H1 (cell line): Measurements from ENCODE around the gene TOP2A. TPM values are rescaled to one million over a fixed set of nuclear protein-coding genes. Genes with fewer than 3 reads are reported as not detected.

Experiments
- CTCF ChIA-PET: fragments of 300-600 bp; sonication (Branson Sonifier 250); formaldehyde crosslinking; loops from one replicate; lab custom pipeline; 2021; ENCODE audit not compliant: partially characterized antibody; lab: Charles Lee
- POLR2A ChIA-PET: fragments of 300-600 bp; sonication (Branson Sonifier 250); formaldehyde crosslinking; loops from one replicate; lab custom pipeline; 2021; ENCODE audit warnings: inconsistent platforms; ENCODE audit not compliant: partially characterized antibody; lab: Charles Lee
- DNase-seq, 2 experiments: peaks; one replicate each; pipeline versions ENCODE4 v3.0.0 to v3.0.0-alpha.2; 2010 to 2022; ENCODE audit warnings: low spot score in 2 of 2, low read depth in 1 of 2, mixed read lengths in 1 of 2
- FAIRE-seq: peaks from 2 replicates; lab custom pipeline; 2011; peaks lifted over from hg19 to GRCh38; lab: Jason Lieb, UNC
- H2AFZ ChIP-seq: 2 replicates; pipeline ENCODE4 v1.8.1; 2012; ENCODE audit warnings: low read length, inconsistent platforms
- H2AK5ac ChIP-seq: 2 replicates; pipeline ENCODE4 v1.6.1; 2013; ENCODE audit warnings: low read depth, low read length
- H2BK120ac ChIP-seq: replicated peaks from 2 replicates; pipeline ENCODE3; 2013; ENCODE audit warnings: low read depth, low read length, inconsistent platforms
- H2BK12ac ChIP-seq: 2 replicates; pipeline ENCODE4 v1.6.1; 2013; ENCODE audit warnings: low read depth, low read length
- H2BK15ac ChIP-seq: 2 replicates; pipeline ENCODE4 v1.6.1; 2013; ENCODE audit warnings: low read length
- H2BK20ac ChIP-seq: 2 replicates; pipeline ENCODE4 v1.6.1; 2013; ENCODE audit warnings: low read length
- H2BK5ac ChIP-seq: 2 replicates; pipeline ENCODE4 v1.6.1; 2013; ENCODE audit warnings: low read depth, low read length
- H3K14ac ChIP-seq: 2 replicates; pipeline ENCODE4 v1.6.1; 2013; ENCODE audit warnings: inconsistent platforms; ENCODE audit not compliant: insufficient read length
- H3K18ac ChIP-seq: 2 replicates; pipeline ENCODE4 v1.6.1; 2013; ENCODE audit warnings: low read length; ENCODE audit errors: extremely low read depth
- H3K23ac ChIP-seq: 2 replicates; pipeline ENCODE4 v1.6.1; 2013; ENCODE audit warnings: inconsistent platforms; ENCODE audit not compliant: insufficient read length
- H3K23me2 ChIP-seq: 2 replicates; pipeline ENCODE4 v1.6.1; 2013; ENCODE audit warnings: low read depth, low read length
- H3K27ac ChIP-seq: 2 replicates; pipeline ENCODE4 v1.6.1; 2011; ENCODE audit warnings: low read depth, low read length, inconsistent platforms
- H3K27me3 ChIP-seq, 4 experiments: replicated peaks in 1 of 4; 1 replicate in 1 of 4; 2 replicates in 3 of 4; pipeline versions ENCODE4 v1.6.1 to v1.8.1; 2011 to 2013; ENCODE audit warnings: low read length in 3 of 4, mild to moderate bottlenecking in 3 of 4, inconsistent platforms in 2 of 4, mixed read lengths in 2 of 4, moderate library complexity in 1 of 4; ENCODE audit not compliant: control insufficient read depth in 3 of 4, insufficient read depth in 3 of 4; ENCODE audit errors: extremely low read depth in 1 of 4
- H3K36me3 ChIP-seq, 4 experiments: 2 replicates each; pipeline versions ENCODE4 v1.6.1 to v1.8.1; 2011 to 2013; ENCODE audit warnings: mild to moderate bottlenecking in 4 of 4, low read length in 3 of 4, moderate library complexity in 2 of 4, control low read depth in 1 of 4, inconsistent platforms in 1 of 4; ENCODE audit not compliant: insufficient read depth in 4 of 4, control insufficient read depth in 2 of 4
- H3K4ac ChIP-seq: replicated peaks from 2 replicates; pipeline ENCODE3; 2013; ENCODE audit warnings: low read length, low read depth, mixed read lengths, inconsistent platforms; ENCODE audit not compliant: insufficient read length
- H3K4me1 ChIP-seq, 4 experiments: replicated peaks in 1 of 4; 1 replicate in 1 of 4; 2 replicates in 3 of 4; pipeline versions ENCODE4 v1.6.1 to v1.8.1; 2011 to 2013; ENCODE audit warnings: low read length in 3 of 4, inconsistent platforms in 2 of 4, mixed read lengths in 1 of 4; ENCODE audit not compliant: insufficient read depth in 4 of 4, control insufficient read depth in 3 of 4
- H3K4me2 ChIP-seq, 2 experiments: 2 replicates each; pipeline versions ENCODE4 v1.6.1 to v1.8.1; 2011 to 2013; ENCODE audit warnings: low read depth in 2 of 2, low read length in 2 of 2, control low read depth in 1 of 2, inconsistent platforms in 1 of 2, mild to moderate bottlenecking in 1 of 2; ENCODE audit not compliant: insufficient read depth in 1 of 2
- H3K4me3 ChIP-seq, 4 experiments: fragments of 200-600, 300-600 bp in 1 of 4; sonication (generic), shearing (Covaris generic), sonication (Bioruptor Twin) in 1 of 4; 2 replicates each; pipeline versions ENCODE4 v1.5.1 to v1.8.1; 2011 to 2016; ENCODE audit warnings: low read length in 4 of 4, low read depth in 3 of 4, control low read depth in 2 of 4, inconsistent platforms in 2 of 4, mild to moderate bottlenecking in 2 of 4, mixed read lengths in 1 of 4, moderate library complexity in 1 of 4; ENCODE audit not compliant: insufficient read depth in 2 of 4; ENCODE audit errors: extremely low read depth in 1 of 4
- H3K56ac ChIP-seq: replicated peaks from 2 replicates; pipeline ENCODE3; 2013; ENCODE audit warnings: low read depth, mild to moderate bottlenecking, mixed read lengths, low read length, inconsistent platforms; ENCODE audit not compliant: insufficient read length
- H3K79me1 ChIP-seq: 2 replicates; pipeline ENCODE4 v1.6.1; 2013; ENCODE audit warnings: low read depth, low read length, control low read depth
- H3K79me2 ChIP-seq, 2 experiments: 2 replicates each; pipeline versions ENCODE4 v1.6.1 to v1.8.1; 2012 to 2013; ENCODE audit warnings: low read length in 2 of 2, mild to moderate bottlenecking in 2 of 2, inconsistent platforms in 1 of 2; ENCODE audit not compliant: insufficient read depth in 2 of 2, control insufficient read depth in 1 of 2
- H3K9ac ChIP-seq, 4 experiments: replicated peaks in 1 of 4; 1 replicate in 1 of 4; 2 replicates in 3 of 4; pipeline versions ENCODE4 v1.6.1 to v1.8.1; 2011 to 2013; ENCODE audit warnings: low read depth in 3 of 4, low read length in 3 of 4, control low read depth in 2 of 4, mild to moderate bottlenecking in 2 of 4, moderate library complexity in 2 of 4, inconsistent platforms in 1 of 4; ENCODE audit errors: extremely low read depth in 1 of 4
- H3K9me3 ChIP-seq, 2 experiments: 2 replicates each; pipeline versions ENCODE4 v1.6.1 to v1.8.1; 2012 to 2013; ENCODE audit warnings: mild to moderate bottlenecking in 2 of 2, moderate library complexity in 2 of 2, control low read depth in 1 of 2, inconsistent platforms in 1 of 2, low read depth in 1 of 2, low read length in 1 of 2, mixed read lengths in 1 of 2; ENCODE audit not compliant: insufficient read depth in 2 of 2
- H4K20me1 ChIP-seq, 2 experiments: replicated peaks in 1 of 2; 2 replicates each; pipeline versions ENCODE3 to v1.8.1; 2011 to 2013; ENCODE audit warnings: inconsistent platforms in 2 of 2, low read length in 2 of 2, mild to moderate bottlenecking in 1 of 2; ENCODE audit not compliant: insufficient read depth in 2 of 2, control insufficient read depth in 1 of 2
- H4K5ac ChIP-seq: 2 replicates; pipeline ENCODE4 v1.6.1; 2013; ENCODE audit warnings: low read length, low read depth, mixed read lengths, inconsistent platforms; ENCODE audit not compliant: insufficient read length
- H4K8ac ChIP-seq: 2 replicates; pipeline ENCODE4 v1.8.0; 2013; ENCODE audit warnings: mild to moderate bottlenecking, moderate library complexity, low read length, inconsistent platforms; ENCODE audit not compliant: insufficient read depth; ENCODE audit errors: extremely low read depth
- H4K91ac ChIP-seq: replicated peaks from 2 replicates; pipeline ENCODE3; 2013; ENCODE audit warnings: low read length, mixed read lengths, inconsistent platforms; ENCODE audit not compliant: insufficient read length
- CEBPB ChIP-seq: IDR thresholded peaks from 2 replicates; pipeline ENCODE4 v1.6.1; 2012; ENCODE audit warnings: low read depth, low read length
- PHF8 ChIP-seq: fragments of 200-600 bp; sonication (generic); conservative IDR thresholded peaks from 2 replicates; pipeline ENCODE4 v1.7.1; 2012; ENCODE audit warnings: low read depth, mild to moderate bottlenecking, inconsistent platforms, low read length, moderate library complexity
- SIN3A ChIP-seq, 2 experiments: IDR thresholded peaks in 1 of 2; conservative IDR thresholded peaks in 1 of 2; 2 replicates each; pipeline ENCODE4 v1.6.1; 2011 to 2012; ENCODE audit warnings: low read length in 2 of 2, improper control_type of control experiment in 1 of 2, low read depth in 1 of 2, mild to moderate bottlenecking in 1 of 2
- SIRT6 ChIP-seq: IDR thresholded peaks from one replicate; pipeline ENCODE4 v1.7.1; 2012; ENCODE audit warnings: low read length, inconsistent platforms
- SP1 ChIP-seq: IDR thresholded peaks from 2 replicates; pipeline ENCODE4 v1.6.1; 2011; ENCODE audit warnings: low read depth, low read length
- SP4 ChIP-seq: IDR thresholded peaks from 2 replicates; pipeline ENCODE4 v1.6.1; 2012; ENCODE audit warnings: low read length, inconsistent platforms
- whole genome bisulfite sequencing, 2 experiments: shearing (Covaris generic) in 1 of 2; methylation state at CpG; one replicate each; pipeline versions ENCODE4 v1.1.6 to v1.1.7; 2013 to 2015; ENCODE audit warnings: low lambda C conversion rate in 2 of 2, mixed read lengths in 2 of 2, inconsistent platforms in 1 of 2, low coverage in 1 of 2, missing lambda C conversion rate in 1 of 2; ENCODE audit not compliant: insufficient replicate concordance in 2 of 2, insufficient coverage in 1 of 2, insufficient read length in 1 of 2; ENCODE audit errors: extremely low coverage in 1 of 2, missing lambda C conversion rate in 1 of 2; 5-methylcytosine and 5-hydroxymethylcytosine counted together
- polyA plus RNA-seq, 7 experiments: library from polyadenylated mRNA; depleted of rRNA in 3 of 7; stranded (reverse) in 5 of 7; unstranded in 2 of 7; fragments of >200 nt in 5 of 7; fragments of 200-250 nt in 2 of 7; gene quantifications; 1 replicate in 5 of 7; 2 replicates in 1 of 7; 4 replicates in 1 of 7; pipeline versions ENCODE4 v1.2.1 to v1.2.3, GENCODE V29; 2011 to 2013; ENCODE audit warnings: missing spikeins in 2 of 7, mixed read lengths in 2 of 7
- total RNA-seq: library from RNA; stranded (reverse); fragmentation: NEBNext Ultra II Directional; extraction: Animal tissue kit (Norgen Biotek cat#: 25700); gene quantifications from 2 replicates; pipeline ENCODE4 v1.2.1, GENCODE V29; 2021
- TF ChIP-seq, protein P1 (sequence below): IDR thresholded peaks from 2 replicates; pipeline ENCODE4 v1.6.1; 2012; ENCODE audit warnings: low read length, inconsistent platforms

TOP2A gene
- total and polyA plus RNA-seq, 2 of the 8 experiments (the other 6 are each of a cell fraction or from before 2014, with no cell fraction given) = 83.1 to 291 TPM

GRCh38 chr17:40422990-40423633 lies 5.4 kb upstream of the TOP2A start:
- Histone ChIP-seq H3K27ac (no peak overlapping the region), H2AFZ (no peak overlapping the region), H3K79me1 (no peaks in the 10 kb centered on the region), H3K23me2 (peaks cover under 1% of the 10 kb centered on the region; the same call in 1 of the 2 replicates), H4K20me1 (no peaks in the 10 kb centered on the region), H3K18ac (no peak overlapping the region), H3K56ac (no peak overlapping the region), H2BK15ac (no peak overlapping the region), H3K9ac (no peak overlapping the region), H3K4ac (no peak overlapping the region), H3K4me3 (peak overlapping the region in 1 of 4 experiments; percentile 11; a peak in 1 of 8 replicates), H3K4me1 (peaks cover 4 to 21% (median 10%) of the 10 kb centered on the region in 4 experiments), H2BK12ac (no peak overlapping the region), H4K8ac (no peak overlapping the region), H4K5ac (peak overlapping the region; percentile 42), H2AK5ac (no peak overlapping the region), H2BK20ac (no peak overlapping the region), H3K23ac (no peak overlapping the region), H2BK120ac (no peak overlapping the region), H4K91ac (no peak overlapping the region), H3K27me3 (no peaks in the 10 kb centered on the region), H3K79me2 (no peaks in the 10 kb centered on the region), H3K36me3 (no peaks in the 10 kb centered on the region), H3K4me2 (peak overlapping the region; percentile 44 to 48), H3K14ac (no peak overlapping the region), H3K9me3 (no peaks in the 10 kb centered on the region), H2BK5ac (peak overlapping the region; percentile 11; the same call in 1 of the 2 replicates)
- 3% methylated on average over 3 of the region's 3 CpGs; no CpG with 5 or more reads in 1 of the 2 experiments for WGBS, 2 experiments
- CTCF ChIA-PET = interaction anchor here (0.6 to 5.8 kb wide), 18 partner anchors 8 to 1226 kb away, joined by 3 to 38 read pairs (median 4); partner anchors contain the start of gene TOP2A
- DNase-seq = peak in 1 of 2 experiments; percentile 73
- peak; percentile 82 for FAIRE-seq
- POLR2A ChIA-PET = interaction anchor here (0.6 to 2.2 kb wide), 16 partner anchors 10 to 1485 kb away, joined by 3 to 20 read pairs (median 4); partner anchors contain the start of genes GJD3, IGFBP4 and RARA
- TF ChIP-seq SP1 = peak; percentile 99
- no peak for TF ChIP-seq SIRT6
- TF ChIP-seq, protein P1, sequence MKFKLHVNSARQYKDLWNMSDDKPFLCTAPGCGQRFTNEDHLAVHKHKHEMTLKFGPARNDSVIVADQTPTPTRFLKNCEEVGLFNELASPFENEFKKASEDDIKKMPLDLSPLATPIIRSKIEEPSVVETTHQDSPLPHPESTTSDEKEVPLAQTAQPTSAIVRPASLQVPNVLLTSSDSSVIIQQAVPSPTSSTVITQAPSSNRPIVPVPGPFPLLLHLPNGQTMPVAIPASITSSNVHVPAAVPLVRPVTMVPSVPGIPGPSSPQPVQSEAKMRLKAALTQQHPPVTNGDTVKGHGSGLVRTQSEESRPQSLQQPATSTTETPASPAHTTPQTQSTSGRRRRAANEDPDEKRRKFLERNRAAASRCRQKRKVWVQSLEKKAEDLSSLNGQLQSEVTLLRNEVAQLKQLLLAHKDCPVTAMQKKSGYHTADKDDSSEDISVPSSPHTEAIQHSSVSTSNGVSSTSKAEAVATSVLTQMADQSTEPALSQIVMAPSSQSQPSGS = no peak
- 0 out of 4 replicates have a peak, but pooled peaks of 1 of the 2 experiments have one; percentile 48 for TF ChIP-seq SIN3A (conservative IDR thresholded peaks at IDR 0.05 in 1 of 2, IDR thresholded peaks at IDR 0.05 in 1 of 2; ENCODE audit: low read depth in 1 of 2, low read length in 2 of 2)
- TF ChIP-seq PHF8 = no peak
- no peak for TF ChIP-seq SP4
- TF ChIP-seq CEBPB = no peak
